GM19025 (cell line): ENCODE results near the gene TCL1B.
"Not testable (repeated sequence)": the region's sequence is repeated elsewhere in the genome, so short reads cannot be mapped to it uniquely, and the experiment has no call there.

ENCODE experiments used
- ATAC-seq: cut with Tn5 transposase; IDR thresholded peaks from one replicate; pipeline ENCODE4 v1.9.1; 2021; ENCODE audit warnings: mild to moderate bottlenecking, low read depth, moderate library complexity; ENCODE audit not compliant: unreplicated experiment

Gene TCL1B

GRCh38 chr14:95699412-95699811 is 13.2 kb downstream of the TCL1B start:
- no peak for ATAC-seq

DNA sequence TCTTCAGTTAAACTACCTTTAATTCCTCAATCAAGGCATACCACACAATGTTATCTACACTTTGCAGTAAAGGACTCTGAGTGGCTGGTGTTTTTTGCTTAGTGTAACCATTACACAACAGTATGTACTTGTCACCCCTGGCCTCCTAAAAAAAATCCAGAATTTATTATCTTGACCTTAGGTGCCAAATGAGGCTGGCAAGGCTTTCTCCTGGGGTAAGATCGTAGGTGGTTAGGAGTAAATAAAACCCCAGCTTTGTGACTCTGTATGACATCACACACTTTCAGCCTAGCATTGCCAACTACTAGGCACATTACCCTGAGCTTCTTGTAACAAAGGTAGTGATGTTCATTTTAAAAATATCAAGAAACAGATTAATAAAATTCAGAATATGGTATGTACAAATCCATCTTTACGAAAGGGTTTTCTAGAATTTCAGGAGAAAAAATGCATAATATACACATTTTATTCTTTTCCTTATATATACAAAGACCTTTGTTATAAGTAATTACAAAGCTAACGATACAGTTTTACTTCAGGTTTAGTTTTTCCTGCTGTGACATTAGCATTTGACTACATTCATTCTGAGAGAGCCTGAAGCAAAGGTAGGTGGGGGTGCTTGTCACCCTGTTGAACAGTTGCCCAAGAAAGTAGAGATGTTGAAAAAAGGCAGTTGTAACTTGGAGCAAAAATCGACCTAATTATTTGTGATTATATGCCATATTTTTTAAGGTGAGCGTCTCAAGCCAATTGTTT is 14.2 kb downstream of the TCL1B start:
- no peak for ATAC-seq

DNA sequence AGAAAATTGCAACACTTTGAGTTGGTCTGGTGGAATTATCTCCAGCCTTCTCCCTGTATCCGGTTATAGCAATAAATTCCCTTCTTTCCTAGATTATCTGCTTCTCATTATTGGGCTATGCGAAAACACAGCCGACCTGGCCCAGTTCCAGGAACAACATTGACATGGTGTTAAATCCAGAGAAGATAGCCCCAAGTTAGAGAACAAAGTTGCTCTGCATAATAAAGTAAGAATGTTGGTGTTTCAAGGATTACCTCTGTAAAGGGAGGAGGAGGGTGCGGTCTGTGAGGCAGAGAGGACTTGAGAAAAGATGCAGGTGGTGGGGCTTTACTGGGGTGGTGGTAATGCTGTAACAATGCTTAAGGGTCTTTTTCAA is 15.6 kb downstream of the TCL1B start:
- no peak for ATAC-seq

GRCh38 chr14:95703341-95703740 is 17.1 kb downstream of the TCL1B start:
- ATAC-seq, result no peak

- no peak for ATAC-seq
Observed at GRCh38 chr14:95703805-95704204, 17.6 kb downstream of the TCL1B start.

DNA sequence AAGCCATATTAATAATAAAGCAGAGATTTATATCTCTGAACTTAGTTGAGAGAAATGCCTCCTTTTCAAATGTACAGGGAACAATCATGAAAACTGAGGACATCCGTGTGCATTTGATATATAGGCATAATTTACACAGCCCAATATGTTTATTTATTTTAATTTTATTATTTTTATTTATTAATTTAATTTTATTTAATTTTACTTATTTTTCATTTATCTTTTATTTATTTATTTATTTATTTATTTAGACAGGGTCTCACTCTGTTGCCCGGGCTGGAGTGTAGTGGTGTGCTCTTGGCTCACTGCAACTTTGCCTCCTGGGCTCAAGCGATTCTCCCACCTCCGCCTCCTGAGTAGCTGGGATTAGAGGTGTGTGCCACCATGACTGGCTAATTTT is 19.3 kb downstream of the TCL1B start:
- no peak for ATAC-seq

DNA sequence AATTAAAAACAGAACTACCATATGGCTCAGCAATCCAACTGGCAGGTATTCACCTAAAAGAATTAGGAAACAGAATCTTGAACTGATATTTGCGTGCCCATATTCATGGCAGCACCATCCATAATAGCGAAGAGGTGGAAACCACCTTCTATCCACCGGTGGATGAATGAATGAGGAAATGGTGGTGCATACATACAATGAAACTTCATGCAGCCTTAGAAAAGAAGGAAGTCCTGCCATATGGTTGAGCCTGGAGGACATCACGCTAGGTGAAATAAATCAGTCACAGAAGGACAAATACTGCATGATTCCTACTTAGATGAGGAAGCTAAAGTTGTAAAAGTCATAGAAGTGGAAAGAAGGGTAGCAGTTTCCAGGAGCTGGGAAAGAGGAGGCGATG is 21.1 kb downstream of the TCL1B start:
- no peak for ATAC-seq

GRCh38 chr14:95710106-95710505 is 23.9 kb downstream of the TCL1B start:
- no peak for ATAC-seq

GRCh38 chr14:95711476-95712176 is 25.4 kb downstream of the TCL1B start:
- ATAC-seq, result no peak

DNA sequence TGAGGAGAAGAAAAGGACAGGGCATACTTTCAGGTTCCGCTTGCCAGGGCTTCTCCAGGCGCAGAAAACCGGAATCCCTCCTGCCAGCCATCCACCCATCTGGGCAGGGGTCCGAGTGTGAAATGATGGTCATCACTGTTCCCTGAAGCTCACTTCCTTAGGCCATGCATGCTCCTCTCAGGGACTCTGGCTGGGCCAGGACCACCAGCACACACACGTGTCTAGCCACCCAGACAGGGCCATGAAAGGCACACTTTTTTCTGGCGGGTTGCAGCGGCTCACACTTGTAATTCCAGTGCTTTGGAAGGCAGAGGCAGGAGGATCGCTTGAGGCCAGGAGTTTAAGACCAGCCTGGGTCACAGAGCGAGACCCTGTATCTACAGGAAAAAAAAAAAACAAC is 26.2 kb downstream of the TCL1B start:
- ATAC-seq, result no peak

GRCh38 chr14:95713596-95714371 is 27.6 kb downstream of the TCL1B start, which contains the start of gene TCL1A:
Gene TCL1A, minus strand, starts transcription at chr14:95714125. Its CDS starts 59 bp downstream, at chr14:95714066.
- peak; percentile 88 for ATAC-seq

- no peak for ATAC-seq
Observed at GRCh38 chr14:95722525-95723190, 36.4 kb downstream of the TCL1B start.

DNA sequence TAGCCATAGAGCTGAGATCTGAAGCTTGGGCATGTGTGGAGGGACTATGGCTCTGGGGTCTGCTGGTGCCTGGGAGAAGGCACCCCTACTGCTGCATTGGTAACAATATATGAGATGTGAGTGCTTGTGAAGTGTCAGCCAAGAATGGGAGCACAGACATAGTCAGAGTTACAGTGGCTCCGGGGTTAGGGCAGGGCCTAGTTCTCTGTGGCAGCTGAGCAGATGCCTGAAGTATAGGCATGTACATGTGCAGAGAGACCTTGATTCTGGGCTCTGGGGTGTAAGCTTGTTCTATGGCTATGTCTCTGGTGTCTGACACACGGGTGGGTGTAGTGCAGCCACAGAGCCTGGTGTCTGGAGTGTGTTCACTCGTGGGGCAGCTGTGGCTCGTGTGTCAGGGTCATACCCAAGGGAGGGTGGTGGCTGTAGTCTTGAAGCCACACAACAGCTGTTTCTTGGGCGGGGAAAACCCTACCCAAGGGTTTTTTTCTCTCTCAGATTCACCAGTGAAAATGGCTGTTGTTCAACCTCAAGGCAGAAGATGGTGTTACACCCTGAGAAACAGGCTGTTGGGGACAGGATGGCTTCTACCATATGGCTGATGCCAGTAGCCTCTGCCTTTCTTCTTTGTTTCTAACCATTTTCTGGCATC is 39.6 kb downstream of the TCL1B start:
- ATAC-seq, result peak; percentile 89

DNA sequence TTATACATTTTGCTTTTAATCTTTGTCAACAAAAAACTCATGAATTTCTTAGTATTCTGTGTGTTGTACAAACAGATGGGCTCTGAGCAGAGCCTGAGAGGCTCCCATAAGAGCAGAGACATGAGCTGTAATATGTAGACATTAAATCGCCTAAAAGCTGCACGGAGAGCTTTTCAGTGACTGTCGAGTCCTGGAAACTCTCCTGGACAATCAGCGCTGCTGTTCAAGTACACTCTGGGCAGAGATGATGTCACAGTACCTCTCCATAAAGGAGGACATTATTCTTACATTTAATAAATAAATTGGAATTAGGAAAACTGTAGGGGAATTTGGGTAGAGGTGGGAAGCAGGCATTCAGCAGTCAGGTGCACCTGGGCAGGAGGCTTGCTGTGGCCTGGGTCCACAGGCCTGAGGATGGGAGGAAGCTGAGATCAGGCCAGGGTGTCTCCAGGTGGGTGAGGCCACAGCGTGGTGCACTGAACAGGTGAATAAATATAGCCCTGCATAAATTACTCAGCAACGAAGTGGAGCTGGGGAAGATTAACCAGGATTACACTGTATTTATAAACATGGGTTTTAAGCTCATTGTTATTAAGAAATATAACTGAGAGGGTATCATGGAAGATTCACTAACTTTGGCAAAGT is 41.0 kb downstream of the TCL1B start:
- no peak for ATAC-seq

- ATAC-seq, result not testable (repeated sequence)
Observed at GRCh38 chr14:95729402-95730028, 43.3 kb downstream of the TCL1B start.

- ATAC-seq, result no peak
Observed at GRCh38 chr14:95730126-95730525, 43.9 kb downstream of the TCL1B start.

DNA sequence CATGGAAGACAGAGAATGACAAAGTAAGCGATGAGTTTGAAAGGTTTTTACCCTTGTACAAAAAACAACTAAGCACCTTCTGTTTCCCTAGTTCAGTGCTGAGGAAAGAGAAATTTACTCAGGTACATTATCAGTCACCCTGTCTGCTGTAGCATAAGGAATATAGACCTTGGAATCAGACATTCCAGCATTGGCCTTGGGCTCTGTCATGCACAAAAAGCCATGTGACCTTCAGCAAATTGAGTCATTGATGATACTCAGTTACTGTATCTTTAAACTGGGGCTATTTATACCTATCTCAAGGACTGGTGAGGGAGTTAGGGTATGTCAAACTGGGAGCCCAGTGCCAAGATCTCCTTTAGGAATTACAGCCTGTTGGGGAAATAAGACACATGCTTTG is 47.0 kb downstream of the TCL1B start:
- no peak for ATAC-seq

GRCh38 chr14:95739356-95739755 is 53.1 kb downstream of the TCL1B start:
- ATAC-seq, result no peak

GRCh38 chr14:95741038-95741490 is 54.8 kb downstream of the TCL1B start:
- no peak for ATAC-seq
